Tibial nerve (tissue), 4 donors: Measurements from ENCODE around the gene RNF7. TPM values are rescaled to one million over a fixed set of nuclear protein-coding genes. Genes with fewer than 3 reads are reported as not detected.

Source experiments
- DNase-seq, 2 donors: peaks; one replicate each; pipeline ENCODE4 v3.0.0-alpha.2; 2019; ENCODE audit warnings: low spot score in 2 of 2
- H3K27ac ChIP-seq, 4 donors: fragments of 200-600 bp; sonication (generic) in 3 of 4; one replicate each; pipeline ENCODE4 v1.5.1; 2017 to 2019; ENCODE audit warnings: mild to moderate bottlenecking in 1 of 4
- H3K27me3 ChIP-seq, 2 donors: fragments of 200-600 bp; sonication (generic) in 1 of 2; one replicate each; pipeline versions ENCODE4 v1.5.1 to v1.6.0; 2017 to 2019
- H3K36me3 ChIP-seq, 3 donors: fragments of 200-600 bp; sonication (generic); one replicate each; pipeline ENCODE4 v1.5.1; 2018 to 2019
- H3K4me1 ChIP-seq, 4 donors: fragments of 200-600 bp; sonication (generic) in 3 of 4; one replicate each; pipeline ENCODE4 v1.5.1; 2017 to 2019
- H3K4me3 ChIP-seq, 4 donors: fragments of 200-600 bp; sonication (generic) in 3 of 4; one replicate each; pipeline ENCODE4 v1.5.1; 2017 to 2019; ENCODE audit warnings: mild to moderate bottlenecking in 1 of 4, moderate library complexity in 1 of 4
- H3K9me3 ChIP-seq, 4 donors: fragments of 200-600 bp; sonication (generic) in 3 of 4; one replicate each; pipeline ENCODE4 v1.5.1; 2017 to 2019
- CTCF ChIP-seq, 5 experiments: fragments of 200-600 bp in 3 of 5; fragments of 450-650 bp in 2 of 5; sonication (generic) in 3 of 5; IDR thresholded peaks; one replicate each; pipeline ENCODE4 v1.5.1; 2016 to 2019; ENCODE audit warnings: antibody characterized with exemption in 5 of 5, mild to moderate bottlenecking in 3 of 5, moderate library complexity in 2 of 5
- EP300 ChIP-seq, 2 donors: sonication (generic); formaldehyde crosslinking; IDR thresholded peaks; one replicate each; pipeline ENCODE4 v1.6.1; 2017; ENCODE audit warnings: antibody characterized with exemption in 2 of 2, mild to moderate bottlenecking in 1 of 2
- POLR2A ChIP-seq, 2 donors: fragments of 450-650 bp; IDR thresholded peaks; one replicate each; pipeline ENCODE4 v1.6.1; 2017; ENCODE audit warnings: antibody characterized with exemption in 2 of 2, mild to moderate bottlenecking in 2 of 2, moderate library complexity in 2 of 2
- WGBS, 2 donors: methylation state at CpG; one replicate each; pipeline ENCODE4 v1.1.5; 2018; 5-methylcytosine and 5-hydroxymethylcytosine counted together
- total RNA-seq, 4 donors: library from RNA; depleted of rRNA; stranded (reverse); fragments of >200 nt; gene quantifications; one replicate each; pipeline ENCODE4 v1.1.0, GENCODE V29; 2016

The RNF7 gene
- total RNA-seq, 4 donors from 2014 or later, result 65.7 to 80.2 (median 66.8) TPM

- WGBS, 2 donors, result 94 to 96% methylated on average over 2 of the region's 2 CpGs
Measured at GRCh38 chr3:141764045-141764444, 25.9 kb downstream of the RNF7 start.

GRCh38 chr3:141764465-141764864, 26.4 kb downstream of the RNF7 start:
- WGBS, 2 donors, result 89 to 92% methylated on average over 1 of the region's 1 CpG
- no peaks in the 10 kb centered on the region for H3K4me1 ChIP-seq
- H3K27me3 ChIP-seq, result no peaks in the 10 kb centered on the region
- TF ChIP-seq EP300 (IDR thresholded peaks at IDR 0.05) (no peak), POLR2A (IDR thresholded peaks at IDR 0.05) (no peak)
- no peak overlapping the region for H3K4me3 ChIP-seq
- no peak for DNase-seq
- no peaks in the 10 kb centered on the region for H3K9me3 ChIP-seq
- H3K36me3 ChIP-seq, result no peaks in the 10 kb centered on the region
- H3K27ac ChIP-seq, result no peak overlapping the region

More at GRCh38 chr3:141764045-141764444, 25.9 kb downstream of the RNF7 start:
- H3K4me3 ChIP-seq, result no peak overlapping the region
- TF ChIP-seq CTCF (IDR thresholded peaks at IDR 0.05) (no peak), EP300 (IDR thresholded peaks at IDR 0.05) (no peak), POLR2A (IDR thresholded peaks at IDR 0.05) (no peak)
- H3K9me3 ChIP-seq, result no peaks in the 10 kb centered on the region
- H3K36me3 ChIP-seq, result no peaks in the 10 kb centered on the region
- no peaks in the 10 kb centered on the region for H3K4me1 ChIP-seq
- H3K27ac ChIP-seq, result no peak overlapping the region
- no peak for DNase-seq
- H3K27me3 ChIP-seq, result no peaks in the 10 kb centered on the region

GRCh38 chr3:141764986-141765385, 26.9 kb downstream of the RNF7 start:
- WGBS, 2 donors, result 54 to 58% methylated on average over 2 of the region's 2 CpGs
- Histone ChIP-seq H3K36me3 (no peaks in the 10 kb centered on the region), H3K27me3 (no peaks in the 10 kb centered on the region), H3K9me3 (no peaks in the 10 kb centered on the region), H3K27ac (no peak overlapping the region), H3K4me1 (no peaks in the 10 kb centered on the region), H3K4me3 (no peak overlapping the region)
- TF ChIP-seq POLR2A (IDR thresholded peaks at IDR 0.05) (no peak), CTCF (IDR thresholded peaks at IDR 0.05) (no peak), EP300 (IDR thresholded peaks at IDR 0.05) (no peak)
- no peak for DNase-seq

GRCh38 chr3:141767066-141767465, 29.0 kb downstream of the RNF7 start:
- WGBS, 2 donors, result 64 to 79% methylated on average over 2 of the region's 2 CpGs
- no peaks in the 10 kb centered on the region for H3K4me1 ChIP-seq
- H3K9me3 ChIP-seq, result no peaks in the 10 kb centered on the region
- TF ChIP-seq CTCF (IDR thresholded peaks at IDR 0.05) (no peak), POLR2A (IDR thresholded peaks at IDR 0.05) (no peak), EP300 (IDR thresholded peaks at IDR 0.05) (no peak)
- H3K36me3 ChIP-seq, result no peaks in the 10 kb centered on the region
- no peak overlapping the region for H3K27ac ChIP-seq
- no peak overlapping the region for H3K4me3 ChIP-seq
- no peaks in the 10 kb centered on the region for H3K27me3 ChIP-seq
- no peak for DNase-seq

- no peaks in the 10 kb centered on the region for H3K4me1 ChIP-seq
- H3K36me3 ChIP-seq, result no peaks in the 10 kb centered on the region
- H3K9me3 ChIP-seq, result no peaks in the 10 kb centered on the region
- no peak overlapping the region for H3K27ac ChIP-seq
- no peaks in the 10 kb centered on the region for H3K27me3 ChIP-seq
- H3K4me3 ChIP-seq, result no peak overlapping the region
- TF ChIP-seq CTCF (IDR thresholded peaks at IDR 0.05) (no peak), POLR2A (IDR thresholded peaks at IDR 0.05) (no peak), EP300 (IDR thresholded peaks at IDR 0.05) (no peak)
- DNase-seq, result no peak
- WGBS, 2 donors, result 39 to 41% methylated on average over 6 of the region's 6 CpGs
Measured at GRCh38 chr3:141769221-141769894, 31.3 kb downstream of the RNF7 start.
